ENCODE measurements around the gene SRPX2.

Gene SRPX2

DNA sequence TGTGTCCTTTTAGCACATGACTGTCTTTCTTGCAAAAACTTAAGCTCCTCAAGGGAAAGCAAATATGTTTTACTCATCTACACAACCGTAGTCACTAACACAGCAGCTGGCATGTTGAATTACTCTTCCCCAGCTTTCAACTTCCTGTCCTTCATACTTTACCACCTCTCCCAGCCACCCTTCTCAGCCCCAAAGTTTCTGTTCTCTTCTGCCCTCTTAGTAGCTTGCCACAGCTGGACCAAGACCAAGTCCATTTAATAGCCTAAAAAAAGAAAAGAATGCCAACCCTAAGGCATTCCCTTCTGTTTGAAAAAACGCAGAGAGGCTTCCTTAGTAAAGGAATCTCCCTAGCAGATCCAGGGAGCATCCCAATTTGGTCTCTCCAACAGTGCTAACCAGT lies 36.8 kb downstream of the SRPX2 start:
- DNase-seq (ENCODE audit: low read depth) = peak; percentile 21
- H3K4me3 ChIP-seq (ENCODE audit: low read length) = no peak overlapping the region
- TF ChIP-seq, protein P1, sequence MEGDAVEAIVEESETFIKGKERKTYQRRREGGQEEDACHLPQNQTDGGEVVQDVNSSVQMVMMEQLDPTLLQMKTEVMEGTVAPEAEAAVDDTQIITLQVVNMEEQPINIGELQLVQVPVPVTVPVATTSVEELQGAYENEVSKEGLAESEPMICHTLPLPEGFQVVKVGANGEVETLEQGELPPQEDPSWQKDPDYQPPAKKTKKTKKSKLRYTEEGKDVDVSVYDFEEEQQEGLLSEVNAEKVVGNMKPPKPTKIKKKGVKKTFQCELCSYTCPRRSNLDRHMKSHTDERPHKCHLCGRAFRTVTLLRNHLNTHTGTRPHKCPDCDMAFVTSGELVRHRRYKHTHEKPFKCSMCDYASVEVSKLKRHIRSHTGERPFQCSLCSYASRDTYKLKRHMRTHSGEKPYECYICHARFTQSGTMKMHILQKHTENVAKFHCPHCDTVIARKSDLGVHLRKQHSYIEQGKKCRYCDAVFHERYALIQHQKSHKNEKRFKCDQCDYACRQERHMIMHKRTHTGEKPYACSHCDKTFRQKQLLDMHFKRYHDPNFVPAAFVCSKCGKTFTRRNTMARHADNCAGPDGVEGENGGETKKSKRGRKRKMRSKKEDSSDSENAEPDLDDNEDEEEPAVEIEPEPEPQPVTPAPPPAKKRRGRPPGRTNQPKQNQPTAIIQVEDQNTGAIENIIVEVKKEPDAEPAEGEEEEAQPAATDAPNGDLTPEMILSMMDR (conservative IDR thresholded peaks at IDR 0.05; ENCODE audit: low read length) = no peak

DNA sequence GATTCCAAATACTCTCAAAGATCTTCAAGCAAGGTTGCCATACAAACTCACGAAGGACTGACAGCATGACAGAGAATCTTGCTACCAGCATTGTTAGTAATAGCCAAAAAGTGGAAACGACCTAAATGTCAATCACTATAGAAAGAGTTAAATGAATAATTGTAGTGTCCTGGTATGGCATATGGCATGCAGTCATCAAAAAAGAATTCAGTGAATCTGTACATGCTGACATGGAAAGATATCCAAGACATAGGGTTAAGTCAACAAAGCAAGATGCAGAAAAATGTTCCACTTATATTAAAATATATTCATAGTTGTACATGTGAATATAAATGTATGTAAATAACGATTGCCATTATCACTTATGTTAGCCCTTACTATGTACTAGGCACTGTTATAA lies 37.6 kb downstream of the SRPX2 start:
- DNase-seq (ENCODE audit: low read depth) = no peak
- TF ChIP-seq, protein P1 (conservative IDR thresholded peaks at IDR 0.05; ENCODE audit: low read length) = no peak
- no peak overlapping the region for H3K4me3 ChIP-seq (ENCODE audit: low read length)

DNA sequence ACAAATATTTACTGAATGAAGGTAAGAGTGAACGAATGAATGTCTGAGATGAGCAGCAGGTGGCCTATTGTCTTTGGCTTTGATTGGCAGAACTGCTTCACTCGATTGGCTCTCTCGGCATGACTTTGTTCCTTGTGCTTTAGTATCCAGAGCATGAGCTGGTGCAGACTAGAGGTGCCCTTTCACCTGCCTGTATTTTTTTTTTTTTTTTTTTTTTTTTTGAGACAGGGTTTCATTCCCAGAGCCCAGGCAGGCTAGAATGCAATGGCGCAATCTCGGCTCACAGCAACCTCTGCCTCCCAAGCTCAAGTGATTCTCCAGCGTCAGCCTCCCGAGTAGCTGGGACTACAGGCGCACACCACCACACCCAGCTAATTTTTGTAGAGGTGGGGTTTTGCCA lies 38.9 kb downstream of the SRPX2 start:
- TF ChIP-seq, protein P1 (conservative IDR thresholded peaks at IDR 0.05; ENCODE audit: low read length) = no peak
- H3K4me3 ChIP-seq (ENCODE audit: low read length) = no peak overlapping the region
- DNase-seq (ENCODE audit: low read depth) = no peak

DNA sequence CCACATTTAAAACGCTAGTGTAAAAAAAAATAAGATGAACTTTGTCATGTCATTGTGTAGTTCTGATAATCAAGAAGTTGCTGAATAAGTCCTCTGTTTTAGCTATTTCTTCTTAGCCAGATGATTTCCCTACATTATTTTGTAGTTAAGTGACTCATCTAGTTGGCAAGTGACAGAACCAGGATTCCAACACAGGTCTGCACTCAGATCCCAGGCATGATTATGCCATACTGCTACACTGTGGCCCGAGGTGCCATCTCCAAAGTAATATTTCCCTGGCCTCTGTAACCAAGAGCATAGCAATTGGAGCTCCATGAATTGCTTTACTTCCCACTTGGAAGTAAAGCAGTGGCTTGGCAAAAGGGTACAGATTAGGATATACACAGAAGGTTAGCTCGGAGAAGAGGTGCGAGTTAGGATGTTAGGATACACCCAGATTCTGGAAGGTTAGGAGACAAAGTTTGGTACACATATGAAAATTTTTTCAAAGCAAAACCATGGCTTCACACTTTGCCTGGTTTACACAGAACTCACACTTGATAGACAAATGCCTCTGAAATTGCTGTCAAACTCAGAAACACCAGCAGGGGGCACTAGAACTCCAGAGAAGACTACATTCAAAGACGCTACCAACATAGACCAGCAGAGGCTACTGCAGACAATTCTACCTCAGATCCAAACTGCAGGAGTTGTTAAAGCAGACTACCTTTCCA lies 41.4 kb downstream of the SRPX2 start:
- peak; percentile 64 for DNase-seq (ENCODE audit: low read depth)
- H3K4me3 ChIP-seq (ENCODE audit: low read length) = no peak overlapping the region
- TF ChIP-seq, protein P1 (conservative IDR thresholded peaks at IDR 0.05; ENCODE audit: low read length) = peak; percentile 88

DNA sequence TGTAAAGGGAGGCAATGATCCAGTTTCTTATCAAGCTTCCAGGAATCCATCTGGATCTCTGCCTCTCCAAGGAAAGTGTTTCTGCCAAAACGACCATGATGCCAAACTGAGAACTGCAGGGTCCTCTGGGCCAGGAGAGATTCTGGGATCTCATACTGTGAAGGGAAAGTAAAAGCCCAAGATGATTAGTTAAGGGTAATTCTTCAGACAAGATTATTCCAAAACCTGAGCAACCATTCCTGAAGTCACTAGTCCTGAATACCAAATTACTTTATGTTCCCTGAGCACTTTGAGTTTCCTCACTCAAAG lies 42.0 kb downstream of the SRPX2 start:
- no peak overlapping the region for H3K4me3 ChIP-seq (ENCODE audit: low read length)
- DNase-seq (ENCODE audit: low read depth) = no peak
- TF ChIP-seq, protein P1 (conservative IDR thresholded peaks at IDR 0.05; ENCODE audit: low read length) = no peak

DNA sequence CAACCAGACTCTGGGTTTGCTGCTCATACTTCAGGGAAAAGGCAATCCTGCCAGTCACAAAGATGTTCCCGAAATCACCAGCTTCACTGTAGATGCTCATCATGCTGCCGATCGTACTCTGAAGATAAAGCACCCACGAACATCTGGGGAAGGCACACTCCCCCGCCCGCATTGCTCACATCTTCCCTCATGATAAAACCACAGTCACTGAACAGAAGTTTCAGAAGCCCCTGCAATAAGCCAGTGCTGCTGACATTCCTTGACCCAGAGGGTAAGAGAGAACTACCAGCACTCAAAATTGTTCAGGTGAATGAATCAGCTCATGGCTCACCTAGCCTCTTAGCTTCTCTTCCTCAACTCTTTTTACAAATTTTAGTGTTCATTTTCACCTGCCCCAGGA lies 43.1 kb downstream of the SRPX2 start:
- TF ChIP-seq, protein P1 (conservative IDR thresholded peaks at IDR 0.05; ENCODE audit: low read length) = no peak
- no peak overlapping the region for H3K4me3 ChIP-seq (ENCODE audit: low read length)

DNA sequence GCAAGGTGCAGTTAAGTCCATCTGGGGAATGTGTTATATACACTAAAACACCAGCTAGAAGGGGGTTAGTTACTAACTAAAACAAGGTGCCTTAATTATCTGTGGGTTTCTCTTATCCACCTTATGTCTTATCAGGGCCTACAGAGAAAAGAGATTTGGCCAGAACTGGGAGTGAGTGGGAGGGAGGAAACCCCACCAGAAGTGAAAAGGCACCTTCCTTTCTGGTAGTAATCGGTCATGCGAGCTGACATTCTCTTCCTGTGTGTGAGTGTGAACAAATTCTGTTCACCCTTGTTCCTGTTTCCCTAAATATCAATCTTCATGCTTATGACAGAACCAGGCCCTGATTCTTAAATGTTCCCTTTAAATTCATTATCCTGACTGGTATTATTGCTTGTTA lies 43.5 kb downstream of the SRPX2 start:
- TF ChIP-seq, protein P1 (conservative IDR thresholded peaks at IDR 0.05; ENCODE audit: low read length) = no peak
- no peak for DNase-seq (ENCODE audit: low read depth)
- H3K4me3 ChIP-seq (ENCODE audit: low read length) = no peak overlapping the region

More for the DNA sequence above, 43.1 kb downstream of the SRPX2 start:
- no peak for DNase-seq (ENCODE audit: low read depth)

Measured in AG10803 (cell line).